ENCODE data around the gene B3GAT3.
A peak's percentile ranks its signal among the peaks of the same experiment; 100 is the strongest.
"Not testable (repeated sequence)": the region's sequence is repeated elsewhere in the genome, so short reads cannot be mapped to it uniquely, and the experiment has no call there.

Gene B3GAT3

GRCh38 chr11:62575156-62575555 is 46.6 kb downstream of the B3GAT3 start:
- DNase-seq (ENCODE audit: insufficient read length, low spot score) (no peak), FAIRE-seq (no peak)
- no peak for TF ChIP-seq PAX5 (IDR thresholded peaks at IDR 0.05; ENCODE audit: insufficient read depth, low read length, severe bottlenecking)
- TF ChIP-seq POU2F2 (IDR thresholded peaks at IDR 0.05; ENCODE audit: low read depth, low read length) = no peak
- no peak for TF ChIP-seq SPI1 (IDR thresholded peaks at IDR 0.05; ENCODE audit: low read depth, low read length)
- TF ChIP-seq TAF1 (IDR thresholded peaks at IDR 0.05; ENCODE audit: low read depth, low read length) = no peak
- no peak for TF ChIP-seq POLR2A (IDR thresholded peaks at IDR 0.05; ENCODE audit: low read depth, low read length)
- TF ChIP-seq POLR2AphosphoS5 (IDR thresholded peaks at IDR 0.05; ENCODE audit: low read depth, low read length) = no peak

- FAIRE-seq = peak; percentile 56
- DNase-seq (ENCODE audit: insufficient read length, low spot score) = peak; percentile 46
- TF ChIP-seq POLR2A (IDR thresholded peaks at IDR 0.05; ENCODE audit: low read depth, low read length) (peak; percentile 8; the same call in 1 of the 2 replicates), SPI1 (IDR thresholded peaks at IDR 0.05; ENCODE audit: low read depth, low read length) (no peak), POLR2AphosphoS5 (IDR thresholded peaks at IDR 0.05; ENCODE audit: low read depth, low read length) (0 out of 2 replicates have a peak, but pooled peaks have one; percentile 10), PAX5 (IDR thresholded peaks at IDR 0.05; ENCODE audit: insufficient read depth, low read length, severe bottlenecking) (no peak), TAF1 (IDR thresholded peaks at IDR 0.05; ENCODE audit: low read depth, low read length) (no peak), POU2F2 (IDR thresholded peaks at IDR 0.05; ENCODE audit: low read depth, low read length) (no peak)
Observed at GRCh38 chr11:62574363-62575071, 47.3 kb downstream of the B3GAT3 start.

GRCh38 chr11:62573592-62574362 is 48.0 kb downstream of the B3GAT3 start, which contains the start of gene EEF1G:
EEF1G (minus strand) TSS chr11:62573891; CDS start chr11:62573842, 49 bp downstream.
- peak; percentile 88 for FAIRE-seq
- TF ChIP-seq SPI1 (IDR thresholded peaks at IDR 0.05; ENCODE audit: low read depth, low read length) = no peak
- TF ChIP-seq PAX5 (IDR thresholded peaks at IDR 0.05; ENCODE audit: insufficient read depth, low read length, severe bottlenecking) = no peak
- peak; percentile 87 for TF ChIP-seq POLR2AphosphoS5 (IDR thresholded peaks at IDR 0.05; ENCODE audit: low read depth, low read length)
- peak; percentile 91 for TF ChIP-seq POLR2A (IDR thresholded peaks at IDR 0.05; ENCODE audit: low read depth, low read length)
- TF ChIP-seq POU2F2 (IDR thresholded peaks at IDR 0.05; ENCODE audit: low read depth, low read length) = 0 out of 2 replicates have a peak, but pooled peaks have one; percentile 54
- peak; percentile 100 for TF ChIP-seq TAF1 (IDR thresholded peaks at IDR 0.05; ENCODE audit: low read depth, low read length)
- DNase-seq (ENCODE audit: insufficient read length, low spot score) = peak; percentile 97

- DNase-seq (ENCODE audit: insufficient read length, low spot score) (no peak), FAIRE-seq (peak; percentile 66)
- TF ChIP-seq SPI1 (IDR thresholded peaks at IDR 0.05; ENCODE audit: low read depth, low read length) = no peak
- no peak for TF ChIP-seq POLR2AphosphoS5 (IDR thresholded peaks at IDR 0.05; ENCODE audit: low read depth, low read length)
- TF ChIP-seq TAF1 (IDR thresholded peaks at IDR 0.05; ENCODE audit: low read depth, low read length) = no peak
- TF ChIP-seq POU2F2 (IDR thresholded peaks at IDR 0.05; ENCODE audit: low read depth, low read length) = no peak
- TF ChIP-seq POLR2A (IDR thresholded peaks at IDR 0.05; ENCODE audit: low read depth, low read length) = no peak
- no peak for TF ChIP-seq PAX5 (IDR thresholded peaks at IDR 0.05; ENCODE audit: insufficient read depth, low read length, severe bottlenecking)
Observed at GRCh38 chr11:62573006-62573591, 48.7 kb downstream of the B3GAT3 start.

GRCh38 chr11:62572431-62572830 is 49.4 kb downstream of the B3GAT3 start:
- no peak for FAIRE-seq
- TF ChIP-seq POLR2AphosphoS5 (IDR thresholded peaks at IDR 0.05; ENCODE audit: low read depth, low read length) (no peak), POLR2A (IDR thresholded peaks at IDR 0.05; ENCODE audit: low read depth, low read length) (no peak), PAX5 (IDR thresholded peaks at IDR 0.05; ENCODE audit: insufficient read depth, low read length, severe bottlenecking) (no peak), POU2F2 (IDR thresholded peaks at IDR 0.05; ENCODE audit: low read depth, low read length) (no peak), TAF1 (IDR thresholded peaks at IDR 0.05; ENCODE audit: low read depth, low read length) (no peak), SPI1 (IDR thresholded peaks at IDR 0.05; ENCODE audit: low read depth, low read length) (no peak)
- DNase-seq (ENCODE audit: insufficient read length, low spot score) = no peak

- FAIRE-seq; DNase-seq (ENCODE audit: insufficient read length, low spot score): not testable (repeated sequence)
Observed at GRCh38 chr11:62571493-62571892, 50.3 kb downstream of the B3GAT3 start.

- not testable (repeated sequence) for DNase-seq (ENCODE audit: insufficient read length, low spot score); FAIRE-seq
- TF ChIP-seq SPI1 (IDR thresholded peaks at IDR 0.05; ENCODE audit: low read depth, low read length) = peak; percentile 52
Observed at GRCh38 chr11:62570903-62571302, 50.9 kb downstream of the B3GAT3 start.

GRCh38 chr11:62569611-62570010 is 52.2 kb downstream of the B3GAT3 start:
- FAIRE-seq = no peak
- DNase-seq (ENCODE audit: insufficient read length, low spot score) = no peak
- TF ChIP-seq PAX5 (IDR thresholded peaks at IDR 0.05; ENCODE audit: insufficient read depth, low read length, severe bottlenecking) = no peak
- TF ChIP-seq SPI1 (IDR thresholded peaks at IDR 0.05; ENCODE audit: low read depth, low read length) = no peak
- TF ChIP-seq TAF1 (IDR thresholded peaks at IDR 0.05; ENCODE audit: low read depth, low read length) = no peak
- no peak for TF ChIP-seq POLR2A (IDR thresholded peaks at IDR 0.05; ENCODE audit: low read depth, low read length)

- FAIRE-seq (no peak), DNase-seq (ENCODE audit: insufficient read length, low spot score) (no peak)
- TF ChIP-seq SPI1 (IDR thresholded peaks at IDR 0.05; ENCODE audit: low read depth, low read length) (no peak), POLR2AphosphoS5 (IDR thresholded peaks at IDR 0.05; ENCODE audit: low read depth, low read length) (no peak), POLR2A (IDR thresholded peaks at IDR 0.05; ENCODE audit: low read depth, low read length) (0 out of 2 replicates have a peak, but pooled peaks have one; percentile 13), PAX5 (IDR thresholded peaks at IDR 0.05; ENCODE audit: insufficient read depth, low read length, severe bottlenecking) (no peak), TAF1 (IDR thresholded peaks at IDR 0.05; ENCODE audit: low read depth, low read length) (no peak)
Observed at GRCh38 chr11:62567018-62567633, 54.7 kb downstream of the B3GAT3 start.

Measured in GM12891 (cell line).